H1 (cell line): ENCODE measurements around the gene PAX5.

Source experiments
- BRCA1 ChIP-seq: IDR thresholded peaks from 2 replicates; pipeline ENCODE4 v1.6.1; 2012; ENCODE audit warnings: low read depth, low read length, improper control_type of control experiment
- MAX ChIP-seq: IDR thresholded peaks from 2 replicates; pipeline ENCODE4 v1.6.1; 2012; ENCODE audit warnings: inconsistent platforms
- POLR2A ChIP-seq, 2 experiments: IDR thresholded peaks; 1 replicate in 1 of 2; 2 replicates in 1 of 2; pipeline ENCODE4 v1.6.1; 2011; ENCODE audit warnings: low read depth in 2 of 2, low read length in 2 of 2, mild to moderate bottlenecking in 2 of 2; ENCODE audit errors: control extremely low read depth in 1 of 2
- SP1 ChIP-seq: IDR thresholded peaks from 2 replicates; pipeline ENCODE4 v1.6.1; 2011; ENCODE audit warnings: low read depth, low read length

GRCh38 chr9:36968574-36969215 is 65.4 kb downstream of the PAX5 start:
- TF ChIP-seq MAX = no peak
- TF ChIP-seq BRCA1 = no peak
- TF ChIP-seq POLR2A (IDR thresholded peaks at IDR 0.05; ENCODE audit: control extremely low read depth in 1 of 2, low read depth in 2 of 2, low read length in 2 of 2) = no peak
- TF ChIP-seq SP1 = no peak
